Vagina (tissue), 2 donors: ENCODE measurements around the gene BCL7C. TPM values are rescaled to one million over a fixed set of nuclear protein-coding genes. Genes with fewer than 3 reads are reported as not detected.

Experiments used
- DNase-seq, 2 donors: peaks; one replicate each; pipeline ENCODE4 v3.0.0-alpha.2; 2017; ENCODE audit errors: extremely low spot score in 2 of 2
- H3K27ac ChIP-seq: fragments of 200-600 bp; sonication (generic); one replicate; pipeline ENCODE4 v1.5.1; 2019
- H3K27me3 ChIP-seq: fragments of 200-600 bp; sonication (generic); one replicate; pipeline ENCODE4 v1.5.1; 2019
- H3K36me3 ChIP-seq, 2 donors: fragments of 200-600 bp; sonication (generic); one replicate each; pipeline ENCODE4 v1.5.1; 2017 to 2019
- H3K4me1 ChIP-seq: fragments of 200-600 bp; sonication (generic); one replicate; pipeline ENCODE4 v1.5.1; 2019
- H3K4me3 ChIP-seq, 2 donors: fragments of 200-600 bp; sonication (generic); 1 replicate in 1 of 2; 2 replicates in 1 of 2; pipeline ENCODE4 v1.5.1; 2016 to 2019
- H3K9me3 ChIP-seq: fragments of 200-600 bp; sonication (generic); one replicate; pipeline ENCODE4 v1.5.1; 2019
- CTCF ChIP-seq, 3 experiments: fragments of 450-650 bp in 2 of 3; fragments of 200-600 bp in 1 of 3; sonication (generic) in 1 of 3; IDR thresholded peaks; one replicate each; pipeline ENCODE4 v1.5.1; 2017 to 2019; ENCODE audit warnings: antibody characterized with exemption in 3 of 3, mild to moderate bottlenecking in 2 of 3, moderate library complexity in 2 of 3
- POLR2A ChIP-seq, 2 donors: fragments of 450-650 bp; IDR thresholded peaks; one replicate each; pipeline ENCODE4 v1.6.1; 2017; ENCODE audit warnings: antibody characterized with exemption in 2 of 2, mild to moderate bottlenecking in 2 of 2, moderate library complexity in 2 of 2
- POLR2AphosphoS5 ChIP-seq, 2 donors: sonication (generic); formaldehyde crosslinking; IDR thresholded peaks; one replicate each; pipeline ENCODE4 v1.9.0; 2017; ENCODE audit warnings: antibody characterized with exemption in 2 of 2, mild to moderate bottlenecking in 2 of 2, low read depth in 1 of 2; ENCODE audit not compliant: insufficient read depth in 1 of 2
- intact Hi-C: fragments of 100-400 bp; cut with DNase I; formaldehyde crosslinking; loops from one replicate; pipeline ENCODE4 v1.15.1; 2023
- total RNA-seq: library from RNA; depleted of rRNA; stranded (reverse); fragments of >200 nt; gene quantifications from one replicate; pipeline ENCODE4 v1.2.3, GENCODE V29; 2016

Gene BCL7C
- total RNA-seq, 1 donor from 2014 or later, result 38.1 TPM

- no peak for DNase-seq
- TF ChIP-seq CTCF (IDR thresholded peaks at IDR 0.05), result peak in 1 of 3 experiments; percentile 25
- TF ChIP-seq POLR2A (IDR thresholded peaks at IDR 0.05), result no peak
- Histone ChIP-seq H3K27me3 (no peaks in the 10 kb centered on the region), H3K9me3 (no peaks in the 10 kb centered on the region), H3K36me3 (peaks cover 3 to 7% of the 10 kb centered on the region in 2 donors), H3K27ac (no peak overlapping the region), H3K4me1 (no peaks in the 10 kb centered on the region), H3K4me3 (no peak overlapping the region)
- intact Hi-C loops, result no loop called here
Observed at GRCh38 chr16:30934827-30935557, 41.1 kb upstream of the BCL7C start.

- no peak for DNase-seq
- H3K4me3 ChIP-seq, result no peak overlapping the region
- no peak overlapping the region for H3K27ac ChIP-seq
- H3K36me3 ChIP-seq, result peaks cover 3 to 8% of the 10 kb centered on the region in 2 donors
- intact Hi-C loops, result no loop called here
- TF ChIP-seq POLR2AphosphoS5 (IDR thresholded peaks at IDR 0.05; ENCODE audit: insufficient read depth in 1 of 2, low read depth in 1 of 2) (no peak), POLR2A (IDR thresholded peaks at IDR 0.05) (no peak), CTCF (IDR thresholded peaks at IDR 0.05) (no peak)
- H3K9me3 ChIP-seq, result no peaks in the 10 kb centered on the region
- peaks cover 9% of the 10 kb centered on the region for H3K4me1 ChIP-seq
- H3K27me3 ChIP-seq, result no peaks in the 10 kb centered on the region
Observed at GRCh38 chr16:30931068-30931650, 37.3 kb upstream of the BCL7C start.

GRCh38 chr16:30930160-30930571 is 36.3 kb upstream of the BCL7C start:
- Histone ChIP-seq H3K36me3 (peaks cover 3 to 8% of the 10 kb centered on the region in 2 donors), H3K4me1 (peaks cover 13% of the 10 kb centered on the region), H3K27me3 (no peaks in the 10 kb centered on the region), H3K27ac (no peak overlapping the region), H3K4me3 (no peak overlapping the region), H3K9me3 (no peaks in the 10 kb centered on the region)
- DNase-seq, result no peak
- intact Hi-C loops, result no loop called here
- TF ChIP-seq CTCF (IDR thresholded peaks at IDR 0.05), result no peak
- no peak for TF ChIP-seq POLR2A (IDR thresholded peaks at IDR 0.05)
- TF ChIP-seq POLR2AphosphoS5 (IDR thresholded peaks at IDR 0.05; ENCODE audit: insufficient read depth in 1 of 2, low read depth in 1 of 2), result no peak

- DNase-seq, result no peak
- Histone ChIP-seq H3K9me3 (no peaks in the 10 kb centered on the region), H3K27me3 (no peaks in the 10 kb centered on the region), H3K36me3 (peaks cover 3 to 8% of the 10 kb centered on the region in 2 donors), H3K4me1 (peaks cover 22% of the 10 kb centered on the region), H3K27ac (no peak overlapping the region), H3K4me3 (no peak overlapping the region)
- intact Hi-C loops, result no loop called here
- TF ChIP-seq POLR2A (IDR thresholded peaks at IDR 0.05), result no peak
Observed at GRCh38 chr16:30929167-30929566, 35.3 kb upstream of the BCL7C start.

- no peak for DNase-seq
- intact Hi-C loops, result no loop called here
- Histone ChIP-seq H3K9me3 (no peaks in the 10 kb centered on the region), H3K27me3 (no peaks in the 10 kb centered on the region), H3K27ac (peak overlapping the region; percentile 59), H3K4me1 (peaks cover 28% of the 10 kb centered on the region), H3K36me3 (peaks cover 3 to 8% of the 10 kb centered on the region in 2 donors), H3K4me3 (no peak overlapping the region)
- no peak for TF ChIP-seq POLR2AphosphoS5 (IDR thresholded peaks at IDR 0.05; ENCODE audit: insufficient read depth in 1 of 2, low read depth in 1 of 2)
- no peak for TF ChIP-seq CTCF (IDR thresholded peaks at IDR 0.05)
- no peak for TF ChIP-seq POLR2A (IDR thresholded peaks at IDR 0.05)
Observed at GRCh38 chr16:30928390-30928789, 34.5 kb upstream of the BCL7C start.
